NCI-H345 (cell line): ENCODE data around the gene CAMKV.
"Not testable (repeated sequence)": the region's sequence is repeated elsewhere in the genome, so short reads cannot be mapped to it uniquely, and the experiment has no call there.

Experiments
- DNase-seq: peaks from one replicate; lab custom pipeline; 2025; lab: John Stamatoyannopoulos, UW

CAMKV gene

GRCh38 chr3:49855662-49856061, 14.0 kb downstream of the CAMKV start:
- DNase-seq = no peak

- DNase-seq = no peak
Observed at GRCh38 chr3:49845694-49846093, 24.0 kb downstream of the CAMKV start.

- no peak for DNase-seq
Observed at GRCh38 chr3:49844464-49845183, 25.1 kb downstream of the CAMKV start.

GRCh38 chr3:49842843-49843517, 26.7 kb downstream of the CAMKV start:
- DNase-seq = no peak

GRCh38 chr3:49841806-49842205, 27.9 kb downstream of the CAMKV start:
- no peak for DNase-seq

- no peak for DNase-seq
Observed at GRCh38 chr3:49841126-49841696, 28.5 kb downstream of the CAMKV start.

GRCh38 chr3:49840388-49840787, 29.3 kb downstream of the CAMKV start:
- DNase-seq = no peak

DNA sequence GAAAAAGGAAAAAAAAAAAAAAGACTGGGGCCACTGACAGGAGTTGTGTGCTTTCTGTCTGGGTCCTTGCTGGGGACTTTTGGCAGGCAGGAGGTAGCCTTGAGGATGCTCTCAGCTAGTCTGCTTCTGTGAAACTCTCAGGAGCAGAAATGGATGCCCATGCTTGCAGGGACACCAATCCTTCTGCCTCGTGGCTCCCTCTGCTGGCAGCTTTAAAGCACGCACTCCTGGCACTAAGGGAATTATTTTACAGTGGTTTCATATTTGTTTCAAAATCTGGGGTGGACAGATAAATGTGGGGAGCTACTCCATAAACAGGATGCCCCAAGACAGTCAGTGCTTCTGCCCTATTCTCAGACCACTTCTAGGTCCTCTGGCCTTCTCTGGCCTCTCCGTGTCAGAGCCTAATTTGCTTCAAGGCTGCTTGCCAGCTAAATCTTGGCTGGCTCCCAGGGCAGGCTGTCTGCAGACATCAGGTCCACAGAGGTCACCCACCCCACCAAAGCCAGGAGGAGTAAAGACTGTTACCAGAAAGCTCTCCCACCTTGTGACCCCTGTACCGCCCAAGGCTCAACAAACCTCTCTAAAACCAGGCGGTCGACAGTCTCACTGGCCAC, 30.4 kb downstream of the CAMKV start:
- peak; percentile 56 for DNase-seq

GRCh38 chr3:49831341-49831740, 38.4 kb downstream of the CAMKV start:
- no peak for DNase-seq

DNA sequence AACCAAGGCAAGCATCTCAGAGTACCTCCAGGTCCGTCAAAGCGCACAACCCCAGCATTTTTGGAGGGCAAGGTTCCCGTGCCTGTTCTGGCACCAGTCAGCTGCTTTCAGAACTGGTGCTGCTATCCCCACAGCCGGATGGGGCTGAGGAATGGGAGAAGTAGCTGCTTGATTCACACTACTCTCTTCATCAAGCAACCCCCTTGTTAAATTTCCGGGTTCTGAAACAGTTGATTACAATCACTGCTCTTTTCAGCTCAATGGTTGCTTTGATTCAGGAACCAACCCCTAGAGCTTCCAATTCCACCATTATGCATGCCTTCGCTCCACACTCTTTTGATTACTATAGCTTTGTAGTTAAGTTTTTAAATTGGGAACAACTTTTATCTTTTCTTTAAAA, 43.7 kb downstream of the CAMKV start:
- no peak for DNase-seq

DNA sequence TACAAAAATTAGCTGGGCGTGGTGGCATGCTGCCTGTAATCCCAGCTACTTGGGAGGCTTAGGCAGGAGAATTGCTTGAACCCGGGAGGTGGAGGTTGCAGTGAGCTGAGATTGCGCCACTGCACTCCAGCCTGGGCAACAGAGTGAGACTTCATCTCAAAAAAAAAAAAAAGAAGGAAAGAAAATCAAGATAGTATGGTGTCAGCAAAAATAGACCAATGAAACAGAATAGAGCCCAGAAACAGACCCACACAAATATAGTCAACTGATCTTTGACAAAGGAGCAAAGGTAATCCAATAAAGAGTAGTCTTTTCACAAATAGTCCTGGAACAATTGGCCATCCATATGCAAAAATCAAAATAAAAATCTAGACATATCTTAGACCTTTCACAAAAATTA, 46.6 kb downstream of the CAMKV start:
- not testable (repeated sequence) for DNase-seq

- no peak for DNase-seq
Observed at GRCh38 chr3:49813497-49814174, 56.1 kb downstream of the CAMKV start, which contains the start of gene UBA7. UBA7 (minus strand) TSS chr3:49813953; CDS start chr3:49813787, 166 bp downstream.

- no peak for DNase-seq
Observed at GRCh38 chr3:49812916-49813496, 56.7 kb downstream of the CAMKV start.
